HepG2 (cell line): ENCODE measurements around the gene KLHL7. TPM values are rescaled to one million over a fixed set of nuclear protein-coding genes. Genes with fewer than 3 reads are reported as not detected.

Source experiments
- AKAP8 ChIP-seq: sonication (generic); formaldehyde crosslinking; IDR thresholded peaks from 2 replicates; pipeline ENCODE4 v1.5.1; 2020; ENCODE audit warnings: mild to moderate bottlenecking, missing genetic modification reagents
- BCL6 ChIP-seq: IDR thresholded peaks from 2 replicates; pipeline ENCODE4 v1.6.1; 2016; ENCODE audit warnings: missing genetic modification reagents, missing compliant biosample characterization
- BRD4 ChIP-seq: sonication (generic); formaldehyde crosslinking; IDR thresholded peaks from 2 replicates; pipeline ENCODE4 v1.4.0; 2020; ENCODE audit warnings: missing genetic modification reagents
- CREM ChIP-seq, 2 experiments: sonication (generic) in 1 of 2; formaldehyde crosslinking in 1 of 2; IDR thresholded peaks; 2 replicates each; pipeline versions ENCODE4 v1.4.0 to v1.6.1; 2016 to 2020; ENCODE audit warnings: antibody characterized with exemption in 1 of 2, mild to moderate bottlenecking in 1 of 2, missing genetic modification reagents in 1 of 2
- ELF1 ChIP-seq: sonication (generic); formaldehyde crosslinking; IDR thresholded peaks from 2 replicates; pipeline ENCODE4 v1.4.0; 2020; ENCODE audit warnings: missing genetic modification reagents
- HNRNPH1 ChIP-seq: fragments of 200-400 bp; formaldehyde crosslinking; optimal IDR thresholded peaks from 2 replicates; pipeline ENCODE3; 2017; ENCODE audit warnings: mild to moderate bottlenecking, low read depth, low read length
- RERE ChIP-seq: IDR thresholded peaks from 2 replicates; pipeline ENCODE4 v1.6.1; 2016; ENCODE audit warnings: low read depth, missing genetic modification reagents, missing compliant biosample characterization
- SAFB2 ChIP-seq: sonication (generic); formaldehyde crosslinking; IDR thresholded peaks from 2 replicates; pipeline ENCODE4 v1.5.1; 2020; ENCODE audit warnings: missing genetic modification reagents, low read depth, mild to moderate bottlenecking, borderline replicate concordance
- SALL1 ChIP-seq: sonication (generic); formaldehyde crosslinking; IDR thresholded peaks from 2 replicates; pipeline ENCODE4 v1.8.0; 2022; ENCODE audit warnings: mild to moderate bottlenecking, missing genetic modification reagents
- TAF1 ChIP-seq: sonication (generic); formaldehyde crosslinking; IDR thresholded peaks from 2 replicates; pipeline ENCODE4 v1.4.0; 2020; ENCODE audit warnings: missing genetic modification reagents
- ZBTB42 ChIP-seq: sonication (generic); formaldehyde crosslinking; IDR thresholded peaks from 2 replicates; pipeline ENCODE4 v1.5.0; 2020; ENCODE audit warnings: mild to moderate bottlenecking, missing genetic modification reagents
- ZNF281 ChIP-seq: sonication (generic); formaldehyde crosslinking; IDR thresholded peaks from 2 replicates; pipeline ENCODE4 v1.4.0; 2020; ENCODE audit warnings: missing genetic modification reagents, borderline replicate concordance
- ZNF414 ChIP-seq: sonication (generic); formaldehyde crosslinking; IDR thresholded peaks from 2 replicates; pipeline ENCODE4 v1.5.0; 2020; ENCODE audit warnings: missing genetic modification reagents
- ZNF557 ChIP-seq: sonication (generic); formaldehyde crosslinking; IDR thresholded peaks from 2 replicates; pipeline ENCODE4 v1.4.0; 2020; ENCODE audit warnings: missing genetic modification reagents
- ZNF790 ChIP-seq: sonication (generic); formaldehyde crosslinking; IDR thresholded peaks from 2 replicates; pipeline ENCODE4 v1.8.0; 2022; ENCODE audit warnings: missing genetic modification reagents, mild to moderate bottlenecking, borderline replicate concordance
- polyA plus RNA-seq, 8 experiments: library from polyadenylated mRNA; depleted of rRNA in 3 of 8; stranded (reverse) in 7 of 8; unstranded in 1 of 8; fragments of >200 nt; fragmentation: Illumina TruSeq in 4 of 8; extraction: Trizol in 4 of 8; gene quantifications; 2 replicates each; pipeline versions ENCODE4 v1.2.1 to v1.2.3, GENCODE V29; 2011 to 2016; ENCODE audit warnings: low read depth in 4 of 8, missing spikeins in 1 of 8, mixed read lengths in 1 of 8; ENCODE audit not compliant: insufficient read depth in 1 of 8
- total RNA-seq, 5 experiments: library from RNA; depleted of rRNA; stranded (reverse); fragments of >200 nt; fragmentation: Illumina TruSeq; extraction: Trizol; gene quantifications; 2 replicates each; pipeline ENCODE4 v1.2.3, GENCODE V29; 2016; ENCODE audit warnings: low read depth in 1 of 5
- TF ChIP-seq, protein P1 (sequence below): sonication (generic); formaldehyde crosslinking; IDR thresholded peaks from 2 replicates; pipeline ENCODE4 v1.8.0; 2022; ENCODE audit warnings: low read depth, missing genetic modification reagents

KLHL7 gene
- total and polyA plus RNA-seq, 2 of the 13 experiments (the other 11 are each of a cell fraction or from before 2014, with no cell fraction given) = 16.2 to 34.4 TPM

- TF ChIP-seq ZNF281 (CRISPR knock-in tag) (no peak), BCL6 (CRISPR knock-in tag) (peak; percentile 39; the same call in 1 of the 2 replicates), TAF1 (CRISPR knock-in tag) (peak; percentile 91), SAFB2 (CRISPR knock-in tag) (no peak; the same call in 1 of the 2 replicates), ELF1 (CRISPR knock-in tag) (peak; percentile 97), HNRNPH1 (no peak), ZNF557 (CRISPR knock-in tag) (no peak), ZBTB42 (0 out of 2 replicates have a peak, but pooled peaks have one; percentile 71), BRD4 (CRISPR knock-in tag) (no peak; the same call in none of the 2 replicates), ZNF414 (CRISPR knock-in tag) (no peak), AKAP8 (CRISPR knock-in tag) (0 out of 2 replicates have a peak, but pooled peaks have one; percentile 19), RERE (CRISPR knock-in tag) (no peak), ZNF790 (CRISPR knock-in tag) (no peak), CREM (IDR thresholded peaks at IDR 0.05) (peak; percentile 99), CREM (CRISPR knock-in tag; IDR thresholded peaks at IDR 0.05) (peak; percentile 85), SALL1 (peak; percentile 92)
- TF ChIP-seq, protein P1, sequence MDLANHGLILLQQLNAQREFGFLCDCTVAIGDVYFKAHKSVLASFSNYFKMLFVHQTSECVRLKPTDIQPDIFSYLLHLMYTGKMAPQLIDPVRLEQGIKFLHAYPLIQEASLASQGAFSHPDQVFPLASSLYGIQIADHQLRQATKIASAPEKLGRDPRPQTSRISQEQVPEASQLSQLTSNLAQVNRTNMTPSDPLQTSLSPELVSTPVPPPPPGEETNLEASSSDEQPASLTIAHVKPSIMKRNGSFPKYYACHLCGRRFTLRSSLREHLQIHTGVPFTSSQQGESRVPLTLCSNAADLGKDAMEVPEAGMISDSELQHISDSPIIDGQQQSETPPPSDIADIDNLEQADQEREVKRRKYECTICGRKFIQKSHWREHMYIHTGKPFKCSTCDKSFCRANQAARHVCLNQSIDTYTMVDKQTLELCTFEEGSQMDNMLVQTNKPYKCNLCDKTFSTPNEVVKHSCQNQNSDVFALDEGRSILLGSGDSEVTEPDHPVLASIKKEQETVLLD (CRISPR knock-in tag) = peak; percentile 94
Observed at GRCh38 chr7:23181684-23182553, 76.3 kb downstream of the KLHL7 start, which contains the start of gene NUP42 (continued).
